GM21526 (cell line): ENCODE measurements around the gene VAC14.
"Not testable (repeated sequence)": the region's sequence is repeated elsewhere in the genome, so short reads cannot be mapped to it uniquely, and the experiment has no call there.

ENCODE experiments used
- ATAC-seq: cut with Tn5 transposase; IDR thresholded peaks from one replicate; pipeline ENCODE4 v1.9.1; 2021; ENCODE audit warnings: moderate library complexity; ENCODE audit not compliant: unreplicated experiment, low FRiP score

Gene VAC14

DNA sequence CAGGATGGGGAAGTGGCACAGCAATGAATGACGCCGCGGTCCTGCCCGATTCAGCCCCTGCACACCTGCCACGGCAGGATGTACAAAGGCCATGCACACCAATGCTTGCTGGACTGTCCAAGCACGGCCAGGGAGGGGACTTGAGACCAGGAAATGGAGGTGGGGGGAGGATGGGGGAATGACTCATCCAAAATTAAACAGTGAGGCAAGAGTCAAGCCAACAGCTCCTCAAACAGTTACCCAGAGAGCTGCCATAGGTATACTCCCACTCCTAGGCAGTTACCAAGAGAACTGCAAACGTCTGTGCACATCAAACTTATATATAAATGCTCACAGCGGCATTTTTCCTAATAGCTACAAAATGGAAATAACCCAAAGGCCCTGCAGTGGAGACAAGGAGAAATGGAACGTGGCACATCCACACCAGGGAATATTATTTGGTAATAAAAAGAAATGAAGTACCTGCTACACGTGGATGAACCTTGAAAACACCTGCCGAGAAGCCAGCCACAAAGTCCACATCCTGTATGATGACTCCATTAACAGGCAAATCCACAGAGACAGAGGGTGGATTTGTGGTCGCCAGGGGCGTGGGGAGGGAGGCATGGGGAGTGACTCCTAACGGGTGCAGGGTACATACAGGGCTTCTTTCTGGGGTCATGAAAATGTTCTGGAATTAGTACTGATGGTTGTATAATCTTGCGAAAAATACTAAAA, 54.1 kb downstream of the VAC14 start:
- no peak for ATAC-seq

DNA sequence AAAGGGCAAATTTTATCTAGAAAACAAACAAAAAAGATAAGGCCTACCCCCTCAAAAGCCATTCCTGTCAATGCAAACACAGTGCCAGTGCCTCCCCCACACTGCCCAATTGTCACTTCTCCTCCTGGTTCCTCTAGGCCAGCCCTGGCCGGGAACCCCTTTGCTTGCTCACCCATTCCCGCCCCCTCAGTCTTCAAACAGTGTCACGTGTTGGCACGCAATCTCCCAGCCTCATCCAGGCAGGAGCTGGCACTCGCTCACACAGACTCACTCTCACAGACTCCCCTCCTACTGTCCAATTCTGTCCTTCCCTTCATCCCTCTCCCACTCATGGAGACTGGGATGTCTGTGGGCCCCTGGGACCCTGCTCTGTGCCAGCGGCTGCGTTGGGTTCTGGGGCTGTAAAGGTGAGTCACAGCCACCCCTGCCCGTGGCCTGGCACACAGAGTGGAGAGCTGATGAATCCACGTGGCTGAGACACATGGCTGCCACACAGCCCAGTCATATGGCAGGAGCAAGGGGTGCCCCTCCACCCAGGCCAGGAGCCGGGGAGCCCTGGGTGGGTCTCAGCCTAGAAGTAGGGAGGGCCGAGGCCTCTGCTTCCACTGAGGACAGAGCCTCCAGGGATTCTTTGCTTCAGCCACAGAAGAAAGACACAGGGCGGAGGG, 54.8 kb downstream of the VAC14 start:
- no peak for ATAC-seq

DNA sequence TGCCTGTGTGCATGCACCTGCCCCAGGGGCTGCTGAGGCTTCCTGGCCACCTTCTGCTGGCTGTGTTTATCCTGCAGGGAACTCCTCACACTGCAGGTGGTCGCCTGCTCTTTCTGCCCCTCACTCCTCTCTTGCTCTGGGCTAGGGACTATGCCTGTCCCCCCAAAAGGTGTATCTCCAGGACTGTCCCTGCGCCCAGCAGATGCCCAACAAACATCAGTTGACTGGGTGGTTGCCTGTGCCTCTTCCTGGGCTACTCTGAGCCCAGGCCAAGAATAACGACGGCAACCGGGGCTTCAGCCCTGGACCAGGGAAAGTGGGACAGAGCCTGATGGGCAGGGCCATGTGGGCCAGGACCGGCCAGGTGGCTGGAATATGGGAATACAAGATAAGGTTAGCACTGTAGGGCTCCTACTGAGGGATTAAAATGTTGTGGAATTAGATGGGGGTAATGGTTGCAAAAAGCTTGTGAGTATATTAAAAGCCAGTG, 55.4 kb downstream of the VAC14 start:
- no peak for ATAC-seq

DNA sequence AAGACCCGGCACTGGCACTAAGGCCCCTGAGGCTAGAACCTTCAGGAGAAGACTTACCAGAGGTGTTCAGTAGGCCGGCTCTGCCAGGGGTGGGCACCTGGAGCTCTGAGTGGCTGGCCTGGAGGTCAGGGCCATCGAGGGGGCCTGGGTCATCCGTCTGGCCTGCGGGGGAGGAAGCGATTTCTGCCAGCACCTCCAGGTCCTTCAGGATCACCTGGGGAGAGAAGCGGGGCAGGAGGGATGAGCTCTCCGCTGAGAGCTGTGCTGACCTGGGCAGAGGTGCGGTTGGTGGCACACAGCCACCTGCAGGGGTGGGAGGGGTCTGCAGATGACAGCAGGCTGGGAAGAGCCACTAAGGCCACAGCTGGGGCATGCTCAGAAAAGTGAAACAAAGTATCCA, 56.6 kb downstream of the VAC14 start:
- no peak for ATAC-seq

DNA sequence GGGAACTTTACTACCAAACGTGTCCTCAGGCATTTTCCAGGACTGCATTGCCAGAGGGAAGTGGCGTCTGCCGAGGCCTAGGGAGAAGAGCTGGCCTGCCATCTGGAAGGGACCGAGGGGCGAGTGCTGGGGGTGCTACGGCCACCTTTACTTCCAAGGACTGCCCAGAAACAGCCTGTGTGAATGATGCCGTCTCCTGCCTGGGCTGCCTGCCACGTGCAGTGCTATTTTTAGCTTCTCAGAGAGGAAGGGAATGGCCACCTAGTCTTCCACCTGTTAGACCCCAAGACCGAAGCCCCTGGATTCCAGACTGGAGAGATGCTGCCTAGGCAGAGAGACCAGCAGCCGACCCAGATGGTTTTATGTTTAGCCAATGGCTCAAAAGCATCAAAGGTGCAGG, 57.2 kb downstream of the VAC14 start:
- ATAC-seq = no peak

DNA sequence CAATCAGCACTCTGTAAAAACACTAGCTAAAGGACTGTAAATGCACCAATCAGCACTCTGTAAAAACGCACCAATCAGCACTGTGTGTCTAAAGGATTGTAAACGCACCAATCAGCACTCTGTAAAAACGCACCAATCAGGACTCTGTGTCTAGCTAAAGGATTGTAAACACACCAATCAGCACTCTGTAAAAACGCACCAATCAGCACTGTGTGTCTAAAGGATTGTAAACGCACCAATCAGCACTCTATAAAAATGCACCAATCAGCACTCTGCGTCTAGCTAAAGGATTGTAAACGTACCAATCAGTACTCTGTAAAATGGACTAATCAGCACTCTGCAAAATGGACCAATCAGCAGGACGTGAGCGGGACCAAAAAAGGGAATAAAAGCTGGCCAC, 58.0 kb downstream of the VAC14 start:
- not testable (repeated sequence) for ATAC-seq

DNA sequence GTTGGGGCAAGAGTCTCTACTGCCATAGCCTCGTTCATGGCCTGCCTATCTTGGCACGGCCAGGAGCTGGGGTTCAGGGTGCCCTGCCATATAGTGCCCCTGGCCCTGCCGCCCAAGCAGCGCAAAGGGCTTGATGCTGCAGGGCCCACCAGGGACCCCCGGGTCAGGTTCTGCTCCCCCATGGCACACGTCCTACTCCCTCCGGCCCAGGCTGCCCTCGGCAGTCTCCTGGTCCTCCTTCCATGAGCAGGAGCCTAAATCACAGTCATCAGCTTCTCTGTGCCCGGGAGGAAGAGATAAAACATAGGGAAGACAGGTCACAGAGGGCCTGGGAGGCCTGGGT, 59.2 kb downstream of the VAC14 start:
- no peak for ATAC-seq

DNA sequence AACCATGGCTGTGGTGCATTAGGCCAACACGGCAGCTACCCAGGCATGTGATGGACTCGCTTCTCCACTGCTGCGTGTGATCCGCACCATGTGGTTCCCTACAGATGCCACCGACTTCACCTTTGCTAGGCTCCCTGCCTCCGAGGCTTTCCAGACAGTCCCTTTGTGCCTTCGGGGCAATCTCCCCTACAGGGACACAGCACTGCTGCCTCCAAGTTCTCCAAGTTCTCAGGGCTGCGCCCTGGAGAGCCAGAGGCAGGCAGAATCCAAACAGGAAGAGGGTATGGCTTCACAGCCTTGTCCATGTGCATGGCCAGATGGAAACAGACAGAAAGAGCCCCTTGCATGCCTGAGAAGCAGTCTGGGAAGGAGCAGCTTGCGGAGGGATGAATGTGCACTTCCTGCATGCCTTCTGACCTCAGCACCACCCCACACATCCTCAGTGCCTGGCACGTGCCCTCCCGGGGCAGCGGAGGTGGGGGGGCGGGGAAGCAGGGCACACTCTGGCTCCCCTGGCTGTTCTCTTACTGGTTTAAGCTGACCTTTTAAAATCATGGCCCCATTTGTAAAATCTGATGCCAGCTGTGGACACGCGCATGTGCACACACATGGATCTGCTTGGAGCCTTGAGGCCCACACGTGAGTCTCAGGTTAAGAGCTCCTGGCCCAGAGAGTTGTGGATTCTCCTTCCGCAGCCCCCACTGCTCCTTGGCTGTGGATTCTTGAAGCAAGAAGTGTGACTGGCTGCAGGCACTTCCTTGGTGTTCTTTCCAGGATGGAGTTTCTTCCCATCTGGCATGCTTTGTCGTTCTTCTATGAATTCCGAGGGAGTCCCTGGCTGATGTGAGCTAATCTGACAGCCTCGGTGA, 59.8 kb downstream of the VAC14 start:
- no peak for ATAC-seq

DNA sequence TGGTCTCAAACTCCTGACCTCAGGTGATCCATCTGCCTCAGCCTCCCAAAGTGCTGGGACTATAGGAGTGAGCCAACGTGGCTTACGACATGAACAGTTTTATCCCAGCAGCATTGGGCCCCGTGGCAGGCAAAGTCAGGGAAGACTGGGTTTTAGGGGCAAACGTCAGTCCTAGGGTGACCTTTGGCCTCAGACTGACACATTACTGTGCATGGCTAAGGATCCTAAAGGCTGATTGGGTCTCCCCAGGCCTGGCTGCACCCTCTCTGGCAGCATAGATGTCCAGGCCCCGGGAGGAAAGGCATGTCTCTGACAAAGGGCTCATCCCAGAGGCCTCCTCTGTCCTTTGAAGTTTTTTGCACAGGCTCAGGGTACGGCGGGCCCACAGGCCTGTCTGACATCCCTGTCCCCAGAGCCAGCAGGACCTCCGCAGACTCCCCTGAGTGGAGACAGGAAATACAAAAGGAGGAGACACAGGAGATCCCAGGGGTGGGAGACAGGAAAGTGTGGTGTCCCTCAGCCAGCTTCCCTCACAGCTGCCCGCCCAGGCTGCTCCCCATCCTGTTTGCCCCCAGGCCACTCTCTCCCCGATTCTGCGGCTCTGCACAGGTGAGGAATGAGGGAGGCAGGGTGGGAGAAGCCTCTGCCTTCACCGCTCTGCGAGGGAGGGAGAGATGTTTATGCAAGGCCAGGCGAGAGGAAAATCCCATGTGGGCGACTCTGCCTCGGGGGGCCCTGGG, 60.6 kb downstream of the VAC14 start:
- ATAC-seq = no peak

DNA sequence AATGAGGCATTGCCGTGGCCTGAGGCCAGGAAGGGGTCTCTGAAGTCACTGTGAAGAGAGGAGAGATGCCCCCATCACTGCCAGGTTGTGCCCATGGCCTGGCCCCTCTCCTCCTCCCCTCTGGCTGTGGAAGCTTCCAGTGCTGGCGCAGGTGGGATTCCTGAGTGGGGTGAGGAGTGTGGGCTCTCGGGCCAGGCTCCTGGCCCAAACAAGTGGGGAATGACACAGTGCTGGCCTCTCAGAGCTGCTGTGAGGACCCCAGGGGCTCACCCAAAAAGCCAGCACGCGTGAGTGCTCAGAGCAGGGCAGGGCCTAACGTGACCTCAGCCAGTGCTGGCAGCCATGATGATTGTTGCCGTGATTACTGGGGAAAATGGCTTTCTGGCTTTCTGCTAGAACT, 61.6 kb downstream of the VAC14 start:
- ATAC-seq = no peak

DNA sequence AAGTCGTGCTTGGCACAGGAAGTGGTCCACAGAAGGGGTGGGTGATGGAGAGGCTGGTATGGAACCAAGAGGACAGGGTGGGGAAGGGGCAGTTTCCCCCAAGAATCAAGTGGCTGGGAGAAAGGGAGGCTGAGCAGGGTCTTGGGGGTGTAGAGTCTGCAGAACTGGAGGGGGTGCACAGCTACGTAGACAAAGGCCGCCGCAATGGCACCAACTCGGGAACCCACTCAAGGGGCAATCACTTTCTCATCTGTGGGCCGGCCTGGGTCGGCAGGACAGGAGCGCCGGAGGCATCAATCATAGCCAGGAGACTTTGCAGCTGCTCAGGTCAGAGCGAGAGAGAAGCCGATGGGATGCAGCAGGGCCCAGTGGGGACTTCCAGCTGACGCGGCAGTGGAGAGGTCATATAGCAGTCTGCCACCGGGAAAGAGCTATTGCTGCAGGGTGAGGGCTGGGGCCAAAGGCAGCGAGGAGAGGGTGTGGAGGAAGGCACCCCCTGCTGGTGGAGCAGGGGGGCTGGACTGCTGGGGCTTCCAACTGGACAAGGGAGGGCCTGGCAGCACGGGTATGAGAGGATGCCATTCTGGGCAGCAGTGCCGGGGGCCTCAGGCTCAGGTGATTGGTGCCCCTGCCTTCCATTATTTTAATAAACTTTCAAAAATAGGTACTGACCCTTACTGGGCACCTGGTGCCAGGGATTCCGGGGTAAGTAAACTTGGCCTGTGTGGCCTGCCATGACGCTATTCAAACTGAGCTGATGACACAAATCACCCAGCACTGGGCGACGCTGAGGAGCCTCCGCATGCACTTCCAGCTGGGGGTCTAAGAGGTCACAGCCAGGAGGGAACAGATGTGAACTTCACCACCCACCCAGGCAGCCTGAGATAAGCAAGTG, 62.6 kb downstream of the VAC14 start:
- ATAC-seq = no peak

DNA sequence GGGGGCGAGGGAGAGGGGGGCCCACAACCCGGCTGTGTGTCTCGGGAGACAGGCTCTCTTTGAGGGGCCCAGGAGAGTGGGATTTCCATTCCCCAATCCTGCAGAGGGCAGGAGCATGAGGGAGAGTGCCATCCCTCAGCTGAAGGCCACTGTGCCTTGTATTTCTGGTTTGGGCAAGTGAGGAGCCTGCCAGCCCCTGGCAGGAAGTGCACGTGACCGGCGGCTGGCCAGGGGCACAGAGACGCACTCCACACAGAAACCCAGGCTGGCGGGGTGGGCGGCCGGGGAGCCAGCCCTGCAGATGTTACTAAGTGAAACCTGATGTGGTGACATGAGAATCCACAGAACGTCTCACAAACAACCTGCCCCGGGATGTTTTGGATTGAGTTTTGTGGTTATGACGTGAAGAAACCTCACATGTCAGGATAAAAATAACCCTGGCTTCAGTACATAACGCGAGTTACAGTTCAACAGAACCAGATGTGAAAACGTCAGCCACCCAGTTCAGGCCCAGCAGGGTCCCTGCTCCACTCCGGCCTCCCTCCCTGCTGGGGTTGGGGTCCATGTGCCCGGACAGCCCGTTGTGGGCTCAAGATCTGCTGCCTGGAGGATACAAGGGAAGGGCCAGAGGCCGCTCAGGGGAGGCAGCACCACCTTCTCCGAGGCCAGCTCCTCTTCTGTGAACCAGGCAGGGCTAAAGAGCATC, 63.4 kb downstream of the VAC14 start:
- peak; percentile 82 for ATAC-seq

DNA sequence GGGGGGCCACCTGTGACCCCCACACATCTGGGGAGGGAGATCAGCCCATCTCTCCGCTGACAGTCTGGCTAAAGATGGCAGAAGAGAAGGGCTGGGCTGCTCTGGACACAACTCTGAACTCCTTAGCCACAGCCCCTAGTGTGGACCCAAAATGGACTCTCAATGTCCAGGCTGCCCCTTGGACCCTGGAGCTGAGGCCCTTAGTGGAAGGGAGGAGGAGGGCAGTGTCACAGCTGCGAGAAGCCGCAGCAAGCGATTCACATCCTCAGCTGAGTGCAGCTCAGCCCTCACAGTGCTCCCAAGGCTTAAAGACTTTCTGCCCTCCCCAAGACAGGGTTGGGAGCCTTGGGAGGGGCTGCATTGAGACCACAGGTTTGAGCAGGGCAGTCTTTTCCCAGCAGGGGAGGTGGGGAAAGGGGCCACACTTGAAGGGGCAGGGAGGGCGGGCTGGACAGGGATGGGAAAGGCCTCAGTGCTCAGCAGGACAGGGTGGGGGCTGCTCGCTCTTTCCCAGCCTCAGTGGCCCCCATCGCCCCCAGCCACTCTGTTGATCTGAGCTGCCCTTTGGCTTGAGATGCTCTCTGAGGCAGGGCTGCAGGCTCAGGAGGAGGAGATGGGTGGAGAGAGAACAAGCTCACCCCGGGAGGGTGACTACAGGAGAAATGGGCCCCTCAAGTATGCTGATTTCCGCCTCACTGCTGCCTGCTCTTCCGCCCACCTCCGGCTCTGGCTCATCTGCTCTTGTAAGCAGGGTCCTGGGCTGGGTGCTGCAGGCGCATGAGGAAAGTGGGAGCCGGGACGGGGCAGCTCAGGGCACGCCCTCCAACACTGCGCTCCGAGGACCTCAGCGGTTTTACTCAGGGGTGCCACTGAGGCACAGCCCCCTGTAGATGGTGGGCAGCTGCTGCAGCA, 64.2 kb downstream of the VAC14 start:
- no peak for ATAC-seq

DNA sequence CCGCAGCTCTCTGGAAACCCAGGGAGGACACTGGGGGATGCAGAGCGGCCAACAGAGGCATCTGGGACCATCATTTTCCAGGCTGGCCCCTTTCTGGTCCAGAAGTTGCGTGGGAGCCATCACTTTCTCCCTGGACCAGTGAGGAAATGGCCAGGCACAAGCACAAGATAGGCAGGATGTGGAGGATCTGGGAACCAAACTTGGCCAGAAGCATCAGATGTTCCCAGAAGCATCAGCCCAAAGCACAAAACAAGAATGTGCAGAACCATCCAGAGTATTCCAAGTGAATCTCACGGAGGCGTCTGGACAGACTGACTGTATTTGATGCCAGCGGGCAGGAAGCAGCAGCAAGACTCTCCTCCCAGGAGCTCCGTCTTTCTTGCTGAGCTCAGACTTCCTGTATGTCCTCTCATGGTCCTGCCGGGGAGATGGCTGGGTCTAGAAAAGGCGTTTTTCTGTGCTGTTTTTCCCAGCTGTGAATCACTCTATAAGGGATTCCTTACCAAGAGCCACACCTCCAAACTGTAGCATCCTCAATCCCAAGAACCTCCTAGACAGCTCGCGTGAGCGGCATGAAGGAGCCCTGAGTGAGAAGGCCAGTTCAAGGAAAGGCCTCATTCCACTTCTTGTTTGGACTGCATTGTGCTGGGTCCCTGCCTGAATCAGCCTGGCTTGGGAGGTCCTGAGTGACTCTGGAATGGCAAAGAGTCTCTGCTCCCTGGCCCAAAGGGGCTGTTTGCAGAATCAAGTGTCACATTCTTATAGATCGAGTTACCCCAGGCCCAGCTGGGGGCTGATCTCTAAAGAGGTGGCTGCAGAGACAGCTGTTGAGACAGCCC, 65.6 kb downstream of the VAC14 start:
- ATAC-seq = no peak

DNA sequence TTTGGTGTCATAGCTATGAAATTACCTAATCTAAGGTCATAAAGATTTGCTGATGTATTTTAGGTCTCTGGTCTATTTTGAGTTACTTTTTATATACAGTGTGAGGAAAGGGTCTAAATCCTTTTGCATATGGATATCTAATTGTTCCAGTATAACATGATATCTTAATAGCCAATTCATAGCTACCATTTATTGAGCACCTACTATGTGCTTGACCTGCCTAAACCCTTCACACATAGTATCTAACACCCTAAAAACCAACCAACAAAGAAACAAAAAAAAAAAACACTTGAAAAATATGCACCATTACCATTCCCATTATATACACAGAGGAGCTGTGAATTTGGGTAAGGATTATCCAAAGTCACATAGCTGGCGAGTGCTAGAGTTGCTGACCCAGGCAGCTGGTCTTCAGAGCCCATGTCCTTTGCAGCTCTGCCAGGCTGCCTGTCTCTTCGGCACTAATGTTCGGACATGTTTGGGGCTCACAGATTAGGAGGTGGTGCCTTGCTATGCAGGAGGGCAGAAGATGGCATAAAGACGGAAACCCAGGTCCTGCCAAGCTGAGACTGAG, 66.3 kb downstream of the VAC14 start:
- no peak for ATAC-seq

DNA sequence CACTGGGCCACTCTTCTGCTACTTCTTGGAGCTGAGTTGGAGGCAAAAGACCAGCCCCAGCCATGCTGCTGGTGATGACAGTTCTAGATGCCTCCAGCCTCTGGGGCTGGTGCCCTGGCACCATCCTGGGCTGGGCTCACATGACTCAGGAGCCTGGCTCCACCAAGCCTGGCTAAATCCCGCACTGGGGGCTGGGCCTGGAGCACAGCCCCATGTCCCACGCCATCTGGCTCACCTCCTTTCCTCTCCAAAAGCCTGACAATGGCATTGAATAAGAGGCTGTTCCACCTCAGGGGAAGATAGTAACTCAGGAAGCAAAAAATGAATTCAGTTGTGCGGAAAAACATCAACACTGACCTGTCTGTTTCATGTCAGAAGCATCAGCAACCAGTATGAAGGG, 70.0 kb downstream of the VAC14 start:
- ATAC-seq = no peak

DNA sequence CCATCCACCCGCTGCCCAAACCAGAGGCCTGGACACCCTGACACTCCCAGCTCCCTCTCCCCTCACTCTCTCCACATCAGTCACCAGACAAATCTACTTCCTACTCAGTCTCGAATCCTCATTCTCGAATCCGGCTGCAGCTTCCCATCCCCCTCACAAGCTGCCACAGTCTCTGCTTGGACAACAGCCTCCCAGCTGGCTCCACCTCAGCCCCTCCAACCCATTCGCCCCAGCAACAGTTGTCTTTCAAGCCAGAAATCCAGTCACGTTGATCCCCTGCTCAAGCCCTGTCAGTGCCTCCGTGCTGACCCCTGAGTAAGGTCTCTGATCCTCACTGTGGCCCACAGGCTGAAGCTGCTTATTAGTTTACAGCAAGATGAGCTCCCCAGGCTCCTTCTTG, 70.9 kb downstream of the VAC14 start:
- ATAC-seq = no peak
